GM23338 (cell line): Measurements from ENCODE around the gene FAM168A. TPM values are rescaled to one million over a fixed set of nuclear protein-coding genes. Genes with fewer than 3 reads are reported as not detected.

Source experiments
- ATAC-seq: fragments of 200-7000 bp; cut with Tn5 transposase; 3 replicates; pipeline ENCODE4 v1.9.1; 2020
- DNase-seq: peaks from one replicate; pipeline ENCODE4 v3.0.0-alpha.2; 2015; ENCODE audit warnings: low spot score
- H2AFZ ChIP-seq: fragments of 200-600 bp; sonication (generic); 2 replicates; pipeline ENCODE4 v1.8.0; 2016; ENCODE audit warnings: antibody characterized with exemption, mild to moderate bottlenecking, moderate library complexity
- H3F3A ChIP-seq: fragments of 200-600 bp; sonication (generic); replicated peaks from 2 replicates; pipeline ENCODE4 v1.8.0; 2017; ENCODE audit warnings: antibody characterized with exemption, mixed run types, low read depth
- H3K27ac ChIP-seq: fragments of 200-600 bp; sonication (generic); 2 replicates; pipeline ENCODE4 v1.6.1; 2016; ENCODE audit warnings: low read depth
- H3K27me3 ChIP-seq: fragments of 200-600 bp; sonication (generic); 2 replicates; pipeline ENCODE4 v1.8.0; 2016; ENCODE audit warnings: mild to moderate bottlenecking, mixed run types, moderate library complexity; ENCODE audit not compliant: insufficient read depth
- H3K36me3 ChIP-seq: fragments of 200-600 bp; sonication (generic); 2 replicates; pipeline ENCODE4 v1.8.0; 2016; ENCODE audit warnings: mild to moderate bottlenecking; ENCODE audit not compliant: insufficient read depth
- H3K4me1 ChIP-seq: fragments of 200-600 bp; sonication (generic); 2 replicates; pipeline ENCODE4 v1.8.0; 2016; ENCODE audit warnings: mild to moderate bottlenecking, moderate library complexity; ENCODE audit not compliant: insufficient read depth
- H3K4me2 ChIP-seq: fragments of 200-600 bp; sonication (generic); 2 replicates; pipeline ENCODE4 v1.7.1; 2017; ENCODE audit warnings: mixed run types
- H3K4me3 ChIP-seq: fragments of 200-600 bp; sonication (generic); 2 replicates; pipeline ENCODE4 v1.6.1; 2016; ENCODE audit warnings: mixed run types
- H3K79me2 ChIP-seq: fragments of 200-600 bp; sonication (generic); replicated peaks from 2 replicates; pipeline ENCODE4 v1.8.0; 2017; ENCODE audit warnings: mild to moderate bottlenecking; ENCODE audit not compliant: insufficient read depth
- H3K9me2 ChIP-seq: fragments of 200-600 bp; sonication (generic); 2 replicates; pipeline ENCODE4 v1.8.0; 2017; ENCODE audit not compliant: insufficient read depth
- H4K20me1 ChIP-seq: fragments of 200-600 bp; sonication (generic); replicated peaks from 2 replicates; pipeline ENCODE4 v1.8.0; 2017; ENCODE audit warnings: mild to moderate bottlenecking; ENCODE audit not compliant: insufficient read depth
- H3K27ac Mint-ChIP-seq: 2 replicates; pipeline ENCODE4 v1.8.0; 2020; ENCODE audit warnings: inconsistent platforms, mild to moderate bottlenecking, moderate library complexity, mixed read lengths
- H3K27me3 Mint-ChIP-seq: 3 replicates; pipeline ENCODE4 v1.8.0; 2022; ENCODE audit warnings: low read depth, mild to moderate bottlenecking, moderate library complexity, mixed read lengths, inconsistent platforms; ENCODE audit not compliant: insufficient read depth, poor library complexity
- H3K36me3 Mint-ChIP-seq: 3 replicates; pipeline ENCODE4 v1.8.0; 2021; ENCODE audit warnings: low read depth, mild to moderate bottlenecking, inconsistent platforms, moderate library complexity, mixed read lengths
- H3K4me1 Mint-ChIP-seq: 3 replicates; pipeline ENCODE4 v1.8.0; 2020; ENCODE audit warnings: mild to moderate bottlenecking, inconsistent platforms, mixed read lengths
- H3K4me3 Mint-ChIP-seq: 3 replicates; pipeline ENCODE4 v1.8.0; 2021; ENCODE audit warnings: moderate library complexity, mild to moderate bottlenecking, inconsistent platforms, mixed read lengths
- H3K9me3 Mint-ChIP-seq: 3 replicates; pipeline ENCODE4 v1.8.0; 2020; ENCODE audit warnings: moderate library complexity, mild to moderate bottlenecking, inconsistent platforms, mixed read lengths
- EZH2 ChIP-seq: fragments of 200-600 bp; sonication (generic); IDR thresholded peaks from one replicate; pipeline ENCODE4 v1.8.0; 2017; ENCODE audit warnings: antibody characterized with exemption, mild to moderate bottlenecking, low read depth; ENCODE audit not compliant: unreplicated experiment
- EZH2phosphoT487 ChIP-seq: fragments of 200-600 bp; sonication (generic); IDR thresholded peaks from one replicate; pipeline ENCODE4 v1.8.1; 2018; ENCODE audit warnings: antibody characterized with exemption; ENCODE audit not compliant: unreplicated experiment
- NANOG ChIP-seq: IDR thresholded peaks from 2 replicates; pipeline ENCODE4 v1.6.1; 2016; ENCODE audit warnings: antibody characterized with exemption, borderline replicate concordance
- REST ChIP-seq: IDR thresholded peaks from one replicate; pipeline ENCODE4 v1.6.1; 2018; ENCODE audit warnings: antibody characterized with exemption; ENCODE audit not compliant: unreplicated experiment
- STAT1 ChIP-seq: IDR thresholded peaks from one replicate; pipeline ENCODE4 v1.6.1; 2016; ENCODE audit warnings: antibody characterized with exemption; ENCODE audit not compliant: unreplicated experiment
- ZNF114 ChIP-seq: fragments of 250-450 bp; sonication (Bioruptor Pico); IDR thresholded peaks from 2 replicates; pipeline ENCODE4 v1.5.0; 2020; ENCODE audit warnings: mild to moderate bottlenecking, moderate library complexity
- ZNF331 ChIP-seq: fragments of 250-450 bp; sonication (Bioruptor Pico); IDR thresholded peaks from 2 replicates; pipeline ENCODE4 v1.5.0; 2020; ENCODE audit warnings: low read depth, mild to moderate bottlenecking, moderate library complexity
- polyA plus RNA-seq: library from polyadenylated mRNA; unstranded; fragments of >200 nt; fragmentation: Nextera tagmentation; extraction: Ambion mirVana; gene quantifications from 2 replicates; pipeline ENCODE4 v1.2.1, GENCODE V29; 2016
- total RNA-seq: library from RNA; depleted of rRNA; stranded (reverse); fragments of >200 nt; shearing (Covaris generic); gene quantifications from 2 replicates; pipeline ENCODE4 v1.2.3, GENCODE V29; 2014
- TF ChIP-seq, protein P1 (sequence below), 2 experiments: fragments of 200-600 bp in 1 of 2; sonication (generic) in 1 of 2; conservative IDR thresholded peaks; 2 replicates each; pipeline versions ENCODE4 v1.5.1 to v1.6.1; 2016 to 2017; ENCODE audit warnings: antibody characterized with exemption in 2 of 2, low read depth in 2 of 2, mild to moderate bottlenecking in 2 of 2, moderate library complexity in 1 of 2

The FAM168A gene
- total and polyA plus RNA-seq, 2 experiments from 2014 or later, result 8.0 to 20.3 TPM

- no peaks in the 10 kb centered on the region for H3K36me3 ChIP-seq
- H3K79me2 ChIP-seq, result peaks cover 50% of the 10 kb centered on the region
- H3K9me2 ChIP-seq, result no peaks in the 10 kb centered on the region
- DNase-seq, result peak; percentile 55
- H3K4me3 ChIP-seq, result peak overlapping the region; percentile 55
- peaks cover 33% of the 10 kb centered on the region for H3K4me1 Mint-ChIP-seq
- no peaks in the 10 kb centered on the region for H3K27me3 ChIP-seq
- H3K27ac Mint-ChIP-seq, result peak overlapping the region; percentile 58; the same call in 1 of the 2 replicates
- peak; percentile 5 for ATAC-seq
- no peak overlapping the region for H2AFZ ChIP-seq
- H3K4me1 ChIP-seq, result peaks cover 29% of the 10 kb centered on the region
- no peaks in the 10 kb centered on the region; the same call in 1 of the 3 replicates for H3K36me3 Mint-ChIP-seq
- H3K4me3 Mint-ChIP-seq, result peak overlapping the region; percentile 89
- no peak for TF ChIP-seq EZH2
- no peak for TF ChIP-seq STAT1
- H3K27ac ChIP-seq, result 0 out of 2 replicates have a peak overlapping the region, but pooled peaks have one; percentile 84
- no peaks in the 10 kb centered on the region; the same call in 1 of the 2 replicates for H4K20me1 ChIP-seq
- no peaks in the 10 kb centered on the region for H3F3A ChIP-seq
- peak overlapping the region; percentile 86 for H3K4me2 ChIP-seq
- no peaks in the 10 kb centered on the region for H3K9me3 Mint-ChIP-seq
- H3K27me3 Mint-ChIP-seq, result peaks cover 8% of the 10 kb centered on the region
Observed at GRCh38 chr11:73597336-73597955, 466 bp downstream of the FAM168A start.

- ATAC-seq (no peak), DNase-seq (no peak)
- peaks cover 33% of the 10 kb centered on the region for H3K4me1 Mint-ChIP-seq
- Histone ChIP-seq H2AFZ (no peak overlapping the region), H3K4me1 (peaks cover 34% of the 10 kb centered on the region), H3K4me3 (peak overlapping the region; percentile 55), H3F3A (no peaks in the 10 kb centered on the region), H3K27me3 (no peaks in the 10 kb centered on the region), H3K4me2 (peak overlapping the region; percentile 86), H3K36me3 (no peaks in the 10 kb centered on the region), H4K20me1 (no peaks in the 10 kb centered on the region; the same call in 1 of the 2 replicates), H3K9me2 (no peaks in the 10 kb centered on the region), H3K79me2 (peaks cover 59% of the 10 kb centered on the region), H3K27ac (no peak overlapping the region)
- peak overlapping the region; percentile 22; the same call in 1 of the 2 replicates for H3K27ac Mint-ChIP-seq
- no peaks in the 10 kb centered on the region for H3K9me3 Mint-ChIP-seq
- peak overlapping the region; percentile 89 for H3K4me3 Mint-ChIP-seq
- H3K36me3 Mint-ChIP-seq, result no peaks in the 10 kb centered on the region; the same call in 1 of the 3 replicates
- TF ChIP-seq ZNF331 (CRISPR knock-in tag) (no peak), REST (no peak), NANOG (no peak), ZNF114 (CRISPR knock-in tag) (no peak), EZH2phosphoT487 (no peak)
- TF ChIP-seq, protein P1, sequence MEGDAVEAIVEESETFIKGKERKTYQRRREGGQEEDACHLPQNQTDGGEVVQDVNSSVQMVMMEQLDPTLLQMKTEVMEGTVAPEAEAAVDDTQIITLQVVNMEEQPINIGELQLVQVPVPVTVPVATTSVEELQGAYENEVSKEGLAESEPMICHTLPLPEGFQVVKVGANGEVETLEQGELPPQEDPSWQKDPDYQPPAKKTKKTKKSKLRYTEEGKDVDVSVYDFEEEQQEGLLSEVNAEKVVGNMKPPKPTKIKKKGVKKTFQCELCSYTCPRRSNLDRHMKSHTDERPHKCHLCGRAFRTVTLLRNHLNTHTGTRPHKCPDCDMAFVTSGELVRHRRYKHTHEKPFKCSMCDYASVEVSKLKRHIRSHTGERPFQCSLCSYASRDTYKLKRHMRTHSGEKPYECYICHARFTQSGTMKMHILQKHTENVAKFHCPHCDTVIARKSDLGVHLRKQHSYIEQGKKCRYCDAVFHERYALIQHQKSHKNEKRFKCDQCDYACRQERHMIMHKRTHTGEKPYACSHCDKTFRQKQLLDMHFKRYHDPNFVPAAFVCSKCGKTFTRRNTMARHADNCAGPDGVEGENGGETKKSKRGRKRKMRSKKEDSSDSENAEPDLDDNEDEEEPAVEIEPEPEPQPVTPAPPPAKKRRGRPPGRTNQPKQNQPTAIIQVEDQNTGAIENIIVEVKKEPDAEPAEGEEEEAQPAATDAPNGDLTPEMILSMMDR (conservative IDR thresholded peaks at IDR 0.05; ENCODE audit: low read depth in 2 of 2), result no peak
- H3K27me3 Mint-ChIP-seq, result peaks cover 8% of the 10 kb centered on the region
Observed at GRCh38 chr11:73596547-73596946, 1.4 kb downstream of the FAM168A start.
